HepG2 (cell line): ENCODE data around the gene PTPDC1. TPM values are rescaled to one million over a fixed set of nuclear protein-coding genes. Genes with fewer than 3 reads are reported as not detected.

Source experiments
- RXRB ChIP-seq: IDR thresholded peaks from 2 replicates; pipeline ENCODE4 v1.6.1; 2016; ENCODE audit warnings: borderline replicate concordance, missing genetic modification reagents, missing compliant biosample characterization
- SATB2 ChIP-seq: sonication (generic); formaldehyde crosslinking; IDR thresholded peaks from 2 replicates; pipeline ENCODE4 v1.5.0; 2020; ENCODE audit warnings: missing genetic modification reagents
- ZBED4 ChIP-seq: sonication (generic); formaldehyde crosslinking; IDR thresholded peaks from 2 replicates; pipeline ENCODE4 v1.4.0; 2020; ENCODE audit warnings: missing genetic modification reagents, borderline replicate concordance
- ZNF552 ChIP-seq: sonication (generic); formaldehyde crosslinking; IDR thresholded peaks from 2 replicates; pipeline ENCODE4 v1.9.0; 2022; ENCODE audit warnings: missing genetic modification reagents, mild to moderate bottlenecking, borderline replicate concordance
- polyA plus RNA-seq, 8 experiments: library from polyadenylated mRNA; depleted of rRNA in 3 of 8; stranded (reverse) in 7 of 8; unstranded in 1 of 8; fragments of >200 nt; fragmentation: Illumina TruSeq in 4 of 8; extraction: Trizol in 4 of 8; gene quantifications; 2 replicates each; pipeline versions ENCODE4 v1.2.1 to v1.2.3, GENCODE V29; 2011 to 2016; ENCODE audit warnings: low read depth in 4 of 8, missing spikeins in 1 of 8, mixed read lengths in 1 of 8; ENCODE audit not compliant: insufficient read depth in 1 of 8
- total RNA-seq, 5 experiments: library from RNA; depleted of rRNA; stranded (reverse); fragments of >200 nt; fragmentation: Illumina TruSeq; extraction: Trizol; gene quantifications; 2 replicates each; pipeline ENCODE4 v1.2.3, GENCODE V29; 2016; ENCODE audit warnings: low read depth in 1 of 5
- TF ChIP-seq, protein P1 (sequence below), 2 experiments: IDR thresholded peaks; 2 replicates each; pipeline ENCODE4 v1.6.1; 2011 to 2012; ENCODE audit warnings: low read length in 2 of 2, borderline replicate concordance in 1 of 2, low read depth in 1 of 2, mild to moderate bottlenecking in 1 of 2, moderate library complexity in 1 of 2

Gene PTPDC1
- total and polyA plus RNA-seq, 2 of the 13 experiments (the other 11 are each of a cell fraction or from before 2014, with no cell fraction given) = 6.1 to 8.6 TPM

- TF ChIP-seq, protein P1, sequence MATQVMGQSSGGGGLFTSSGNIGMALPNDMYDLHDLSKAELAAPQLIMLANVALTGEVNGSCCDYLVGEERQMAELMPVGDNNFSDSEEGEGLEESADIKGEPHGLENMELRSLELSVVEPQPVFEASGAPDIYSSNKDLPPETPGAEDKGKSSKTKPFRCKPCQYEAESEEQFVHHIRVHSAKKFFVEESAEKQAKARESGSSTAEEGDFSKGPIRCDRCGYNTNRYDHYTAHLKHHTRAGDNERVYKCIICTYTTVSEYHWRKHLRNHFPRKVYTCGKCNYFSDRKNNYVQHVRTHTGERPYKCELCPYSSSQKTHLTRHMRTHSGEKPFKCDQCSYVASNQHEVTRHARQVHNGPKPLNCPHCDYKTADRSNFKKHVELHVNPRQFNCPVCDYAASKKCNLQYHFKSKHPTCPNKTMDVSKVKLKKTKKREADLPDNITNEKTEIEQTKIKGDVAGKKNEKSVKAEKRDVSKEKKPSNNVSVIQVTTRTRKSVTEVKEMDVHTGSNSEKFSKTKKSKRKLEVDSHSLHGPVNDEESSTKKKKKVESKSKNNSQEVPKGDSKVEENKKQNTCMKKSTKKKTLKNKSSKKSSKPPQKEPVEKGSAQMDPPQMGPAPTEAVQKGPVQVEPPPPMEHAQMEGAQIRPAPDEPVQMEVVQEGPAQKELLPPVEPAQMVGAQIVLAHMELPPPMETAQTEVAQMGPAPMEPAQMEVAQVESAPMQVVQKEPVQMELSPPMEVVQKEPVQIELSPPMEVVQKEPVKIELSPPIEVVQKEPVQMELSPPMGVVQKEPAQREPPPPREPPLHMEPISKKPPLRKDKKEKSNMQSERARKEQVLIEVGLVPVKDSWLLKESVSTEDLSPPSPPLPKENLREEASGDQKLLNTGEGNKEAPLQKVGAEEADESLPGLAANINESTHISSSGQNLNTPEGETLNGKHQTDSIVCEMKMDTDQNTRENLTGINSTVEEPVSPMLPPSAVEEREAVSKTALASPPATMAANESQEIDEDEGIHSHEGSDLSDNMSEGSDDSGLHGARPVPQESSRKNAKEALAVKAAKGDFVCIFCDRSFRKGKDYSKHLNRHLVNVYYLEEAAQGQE (IDR thresholded peaks at IDR 0.05; ENCODE audit: borderline replicate concordance in 1 of 2, low read depth in 1 of 2, low read length in 2 of 2) = no peak
- TF ChIP-seq ZBED4 (CRISPR knock-in tag) = no peak
- no peak for TF ChIP-seq ZNF552
- TF ChIP-seq RXRB (CRISPR knock-in tag) = no peak
- no peak for TF ChIP-seq SATB2 (CRISPR knock-in tag)
- TF ChIP-seq, all 625 proteins: peak for 0
Measured at GRCh38 chr9:94097788-94098414, 13.6 kb downstream of the PTPDC1 start (continued).
